Erythroblast (primary cell): ENCODE measurements around the gene FOXD1.

Experiments
- DNase-seq, 2 experiments: peaks; one replicate each; lab custom pipeline; 2025; lab: John Stamatoyannopoulos, UW
- GATA1 ChIP-seq: IDR thresholded peaks from 2 replicates; pipeline ENCODE4 v1.6.1; 2011; ENCODE audit warnings: low read depth, mild to moderate bottlenecking, control low read depth, low read length, moderate library complexity
- POLR2A ChIP-seq: IDR thresholded peaks from 2 replicates; pipeline ENCODE4 v1.6.1; 2011; ENCODE audit warnings: mild to moderate bottlenecking, low read length

Gene FOXD1

GRCh38 chr5:73451224-73452130 lies 2.9 kb upstream of the FOXD1 start:
- DNase-seq: peak; percentile 70 to 84
- TF ChIP-seq POLR2A: no peak
- TF ChIP-seq GATA1: no peak

DNA sequence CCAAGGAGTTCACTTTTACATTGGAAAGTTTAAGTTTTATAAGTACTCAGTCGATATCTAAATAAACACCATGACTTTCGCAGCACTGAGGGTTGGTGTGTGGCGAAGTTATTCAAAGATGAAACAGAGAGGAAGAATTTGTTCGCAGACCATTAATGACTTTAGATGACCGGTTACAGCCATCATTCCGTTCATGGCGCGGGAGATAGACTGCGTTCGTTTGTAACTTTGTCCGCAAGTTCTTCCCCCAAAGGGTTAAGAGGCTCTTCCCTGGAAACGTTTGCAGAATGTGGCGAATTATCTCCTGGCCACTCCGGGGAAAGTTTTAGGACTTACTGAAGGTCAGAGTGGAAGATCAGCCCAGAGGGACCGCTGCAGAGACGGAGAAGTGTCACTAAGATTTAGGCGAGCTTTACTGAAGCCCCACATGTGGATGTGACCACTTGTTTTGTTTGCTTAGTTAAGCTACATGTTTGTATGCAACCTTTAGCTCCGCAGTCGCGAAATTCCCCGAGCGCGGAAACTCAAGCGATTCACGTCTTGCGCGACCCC lies 2.2 kb upstream of the FOXD1 start:
- peak; percentile 23 to 53 for DNase-seq
- no peak for TF ChIP-seq POLR2A
- no peak for TF ChIP-seq GATA1

GRCh38 chr5:73450137-73450536 lies 1.6 kb upstream of the FOXD1 start:
- DNase-seq: peak in 1 of 2 experiments; percentile 32
- TF ChIP-seq GATA1 (no peak), POLR2A (no peak)

- DNase-seq: peak; percentile 62 to 76
- TF ChIP-seq GATA1: no peak
- no peak for TF ChIP-seq POLR2A
Observed at GRCh38 chr5:73447530-73448462, 781 bp downstream of the FOXD1 start.

GRCh38 chr5:73446631-73447529 lies 1.7 kb downstream of the FOXD1 start:
- DNase-seq: peak; percentile 40 to 62
- no peak for TF ChIP-seq POLR2A
- no peak for TF ChIP-seq GATA1

- DNase-seq: peak in 1 of 2 experiments; percentile 52
- TF ChIP-seq GATA1 (no peak), POLR2A (no peak)
Observed at GRCh38 chr5:73445665-73446630, 2.6 kb downstream of the FOXD1 start.

DNA sequence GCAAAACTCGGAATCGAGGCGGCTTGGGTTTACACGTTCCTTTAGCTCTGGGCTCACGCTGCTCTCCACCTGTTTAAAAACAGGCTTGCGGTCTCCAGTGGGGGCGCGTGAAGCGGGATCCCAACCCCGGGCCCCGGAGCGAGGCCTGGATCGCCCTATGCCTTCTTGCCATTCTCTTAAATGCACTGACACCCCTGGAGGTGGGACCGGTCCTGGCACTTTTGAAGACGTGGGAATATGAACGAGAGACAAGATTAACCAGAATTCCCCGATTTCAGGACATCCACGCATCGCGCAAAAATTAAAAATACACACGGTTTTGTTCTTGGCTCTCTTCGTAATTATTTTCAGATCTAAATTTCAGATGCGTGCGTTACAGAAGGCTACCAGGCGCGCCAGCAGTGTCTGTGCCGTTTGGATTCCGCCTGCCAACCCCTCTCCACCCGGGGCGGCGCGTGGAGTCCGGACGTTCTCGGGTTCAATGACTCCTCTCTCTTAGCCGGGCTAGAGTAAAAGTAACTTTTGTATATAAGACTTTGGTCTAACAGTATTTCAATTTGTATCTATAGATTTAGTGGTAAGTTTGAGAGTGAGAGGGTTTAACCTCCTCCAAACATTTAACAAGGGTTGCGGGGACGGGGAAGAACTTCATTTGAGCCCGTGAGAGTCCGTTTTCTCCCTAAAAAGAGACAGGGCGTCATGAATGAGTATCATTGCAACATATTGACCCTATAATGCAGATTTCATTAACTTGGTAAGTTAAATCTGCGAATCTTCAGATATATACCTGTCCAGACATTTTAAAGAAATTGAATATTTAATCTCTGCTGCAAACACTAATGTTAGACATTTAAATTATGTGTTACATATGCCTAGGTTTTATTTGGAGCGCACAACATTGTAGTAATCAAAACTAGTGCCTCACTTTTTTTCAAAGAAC lies 3.8 kb downstream of the FOXD1 start:
- peak in 1 of 2 experiments; percentile 30 for DNase-seq
- TF ChIP-seq GATA1 (no peak), POLR2A (no peak)

DNA sequence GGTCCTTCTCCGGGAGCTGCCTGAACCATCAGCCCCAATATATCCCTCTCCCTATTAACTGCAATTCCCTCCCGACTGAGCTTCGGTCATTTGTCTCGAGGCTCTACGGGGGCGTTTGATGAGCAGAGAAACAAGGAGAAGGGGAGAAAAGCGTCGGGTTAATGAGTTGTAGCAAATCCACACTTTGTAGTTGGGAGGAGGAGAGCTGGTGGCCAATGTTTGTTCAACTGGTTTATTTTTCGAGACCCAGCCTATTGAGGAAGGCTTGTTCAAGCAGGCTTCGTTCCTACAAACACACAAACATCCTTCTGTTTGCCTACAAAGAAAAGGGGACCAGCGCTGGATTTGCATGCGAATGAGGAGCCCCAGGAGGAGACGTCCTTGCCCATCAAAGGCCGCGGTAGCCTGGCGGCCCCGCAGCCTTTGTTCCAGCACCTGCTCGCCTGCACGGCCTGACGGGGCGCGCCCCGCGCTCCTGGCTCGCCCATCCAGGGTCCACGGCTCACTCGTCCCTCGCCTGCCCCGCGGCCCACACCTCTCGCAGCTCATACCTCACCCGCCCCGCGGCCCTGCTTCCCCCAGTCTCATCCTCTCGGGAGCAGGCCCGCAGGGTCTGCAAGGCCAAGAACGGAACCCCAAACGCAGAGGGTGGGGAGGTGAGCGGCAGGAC lies 4.6 kb downstream of the FOXD1 start:
- TF ChIP-seq POLR2A (no peak), GATA1 (no peak)
- DNase-seq: no peak

- no peak for DNase-seq
- TF ChIP-seq GATA1 (no peak), POLR2A (no peak)
Observed at GRCh38 chr5:73442996-73443627, 5.5 kb downstream of the FOXD1 start.

DNA sequence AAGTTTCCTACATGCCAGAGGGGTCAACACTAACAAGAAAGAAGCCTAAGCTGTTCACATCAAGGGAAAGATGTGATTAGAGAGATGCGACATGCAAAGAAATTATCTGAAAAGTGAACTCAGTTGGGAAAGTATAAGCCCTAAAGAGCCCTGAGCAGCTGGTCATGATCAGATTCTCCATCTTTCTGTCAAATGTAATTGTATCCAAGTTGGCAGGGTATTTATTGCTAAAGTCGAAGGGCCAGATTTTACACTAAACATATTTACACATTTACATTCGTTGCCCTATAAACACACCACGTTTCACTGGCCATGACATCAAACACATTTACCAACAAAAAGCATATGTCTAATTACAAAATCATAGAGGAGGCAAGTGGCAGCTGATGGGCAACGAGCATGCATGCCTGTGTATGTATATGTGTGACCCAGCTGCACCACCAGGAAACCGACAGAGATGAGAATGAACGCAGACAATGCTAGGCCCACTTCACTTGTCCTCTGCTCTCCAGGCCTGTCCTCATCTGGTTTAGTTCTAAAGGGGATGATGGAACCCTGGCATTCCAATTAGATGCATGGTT lies 6.3 kb downstream of the FOXD1 start:
- TF ChIP-seq GATA1 (no peak), POLR2A (no peak)
- no peak for DNase-seq
